ENCODE data around the gene PPP4R4. TPM values are rescaled to one million over a fixed set of nuclear protein-coding genes. Genes with fewer than 3 reads are reported as not detected.

PPP4R4 gene
- total and polyA plus RNA-seq, 2 of the 4 experiments (the other 2 are of a cell fraction) = 0.17 to 0.36 TPM

DNA sequence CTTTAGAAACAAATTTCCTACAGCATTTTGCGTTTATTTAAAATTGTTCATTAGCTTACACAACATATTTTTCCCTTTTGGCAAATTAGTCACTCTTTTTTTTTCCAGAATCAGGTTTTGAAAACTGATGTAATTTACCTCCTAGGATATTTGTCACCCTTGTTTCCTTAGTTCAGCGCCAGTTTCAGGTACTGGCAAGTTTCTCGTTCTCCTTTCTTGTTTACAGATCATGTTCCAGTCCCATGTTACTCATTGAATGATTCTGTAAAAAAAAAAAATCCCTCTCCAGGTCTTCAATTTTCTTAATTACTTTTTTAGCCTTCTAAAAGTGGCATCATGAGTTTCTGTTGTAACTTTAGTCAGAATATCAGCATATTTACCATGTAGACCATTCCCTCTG, 2.7 kb downstream of the PPP4R4 start:
- H2AK5ac ChIP-seq (ENCODE audit: low read depth, low read length) = no peak overlapping the region
- H3K14ac ChIP-seq (replicated peaks; ENCODE audit: low read depth, low read length) = no peak overlapping the region
- no peak overlapping the region for H2BK15ac ChIP-seq (ENCODE audit: low read depth, low read length)
- no peaks in the 10 kb centered on the region for H4K20me1 ChIP-seq (ENCODE audit: insufficient read depth, low read length)
- H2AFZ ChIP-seq (replicated peaks; ENCODE audit: low read length, poor library complexity) = no peak overlapping the region
- no peak overlapping the region for H3K23ac ChIP-seq (ENCODE audit: low read depth, low read length)
- H4K8ac ChIP-seq (ENCODE audit: low read depth in 2 of 2, low read length in 2 of 2) = no peak overlapping the region
- DNase-seq (no peak), ATAC-seq (ENCODE audit: low read depth) (no peak)
- H2AK9ac ChIP-seq (replicated peaks; ENCODE audit: low read depth, low read length, poor library complexity) = no peak overlapping the region
- no peak overlapping the region for H2BK5ac ChIP-seq (ENCODE audit: low read depth, low read length, poor library complexity, severe bottlenecking)
- no peaks in the 10 kb centered on the region for H3K79me1 ChIP-seq (ENCODE audit: low read depth in 1 of 2, low read length in 2 of 2)
- intact Hi-C loops (cut with micrococcal nuclease) = loop anchor here (2.0 kb wide), 1 partner anchor 40 kb away; no protein-coding TSS in a partner anchor
- no peaks in the 10 kb centered on the region for H3K9me1 ChIP-seq (ENCODE audit: insufficient read depth, low read length)
- TF ChIP-seq, protein P1, sequence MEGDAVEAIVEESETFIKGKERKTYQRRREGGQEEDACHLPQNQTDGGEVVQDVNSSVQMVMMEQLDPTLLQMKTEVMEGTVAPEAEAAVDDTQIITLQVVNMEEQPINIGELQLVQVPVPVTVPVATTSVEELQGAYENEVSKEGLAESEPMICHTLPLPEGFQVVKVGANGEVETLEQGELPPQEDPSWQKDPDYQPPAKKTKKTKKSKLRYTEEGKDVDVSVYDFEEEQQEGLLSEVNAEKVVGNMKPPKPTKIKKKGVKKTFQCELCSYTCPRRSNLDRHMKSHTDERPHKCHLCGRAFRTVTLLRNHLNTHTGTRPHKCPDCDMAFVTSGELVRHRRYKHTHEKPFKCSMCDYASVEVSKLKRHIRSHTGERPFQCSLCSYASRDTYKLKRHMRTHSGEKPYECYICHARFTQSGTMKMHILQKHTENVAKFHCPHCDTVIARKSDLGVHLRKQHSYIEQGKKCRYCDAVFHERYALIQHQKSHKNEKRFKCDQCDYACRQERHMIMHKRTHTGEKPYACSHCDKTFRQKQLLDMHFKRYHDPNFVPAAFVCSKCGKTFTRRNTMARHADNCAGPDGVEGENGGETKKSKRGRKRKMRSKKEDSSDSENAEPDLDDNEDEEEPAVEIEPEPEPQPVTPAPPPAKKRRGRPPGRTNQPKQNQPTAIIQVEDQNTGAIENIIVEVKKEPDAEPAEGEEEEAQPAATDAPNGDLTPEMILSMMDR (conservative IDR thresholded peaks at IDR 0.05; ENCODE audit: low read depth, low read length) = no peak
- TF ChIP-seq CEBPB (IDR thresholded peaks at IDR 0.05; ENCODE audit: low read depth, low read length) (no peak), NFE2L2 (IDR thresholded peaks at IDR 0.05; ENCODE audit: low read depth, low read length) (no peak), MAFK (IDR thresholded peaks at IDR 0.05; ENCODE audit: low read depth, low read length) (no peak), BHLHE40 (IDR thresholded peaks at IDR 0.05; ENCODE audit: low read depth, low read length) (no peak), RCOR1 (IDR thresholded peaks at IDR 0.05; ENCODE audit: insufficient replicate concordance, low read length) (no peak), RAD21 (IDR thresholded peaks at IDR 0.05; ENCODE audit: low read length) (no peak), RFX5 (IDR thresholded peaks at IDR 0.05; ENCODE audit: low read depth, low read length) (no peak), SMC3 (IDR thresholded peaks at IDR 0.05; ENCODE audit: low read depth, low read length) (no peak), MXI1 (IDR thresholded peaks at IDR 0.05; ENCODE audit: borderline replicate concordance, low read depth, low read length) (no peak), POLR2A (IDR thresholded peaks at IDR 0.05; ENCODE audit: low read depth, low read length) (no peak), FOS (IDR thresholded peaks at IDR 0.05; ENCODE audit: low read depth, low read length) (no peak), MAZ (IDR thresholded peaks at IDR 0.05; ENCODE audit: borderline replicate concordance, low read depth, low read length) (no peak), CHD1 (IDR thresholded peaks at IDR 0.05; ENCODE audit: low read depth, low read length) (no peak)
- TF ChIP-seq, protein P2, sequence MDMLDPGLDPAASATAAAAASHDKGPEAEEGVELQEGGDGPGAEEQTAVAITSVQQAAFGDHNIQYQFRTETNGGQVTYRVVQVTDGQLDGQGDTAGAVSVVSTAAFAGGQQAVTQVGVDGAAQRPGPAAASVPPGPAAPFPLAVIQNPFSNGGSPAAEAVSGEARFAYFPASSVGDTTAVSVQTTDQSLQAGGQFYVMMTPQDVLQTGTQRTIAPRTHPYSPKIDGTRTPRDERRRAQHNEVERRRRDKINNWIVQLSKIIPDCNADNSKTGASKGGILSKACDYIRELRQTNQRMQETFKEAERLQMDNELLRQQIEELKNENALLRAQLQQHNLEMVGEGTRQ (IDR thresholded peaks at IDR 0.05; ENCODE audit: low read depth, low read length) = no peak
- TF ChIP-seq, protein P3, sequence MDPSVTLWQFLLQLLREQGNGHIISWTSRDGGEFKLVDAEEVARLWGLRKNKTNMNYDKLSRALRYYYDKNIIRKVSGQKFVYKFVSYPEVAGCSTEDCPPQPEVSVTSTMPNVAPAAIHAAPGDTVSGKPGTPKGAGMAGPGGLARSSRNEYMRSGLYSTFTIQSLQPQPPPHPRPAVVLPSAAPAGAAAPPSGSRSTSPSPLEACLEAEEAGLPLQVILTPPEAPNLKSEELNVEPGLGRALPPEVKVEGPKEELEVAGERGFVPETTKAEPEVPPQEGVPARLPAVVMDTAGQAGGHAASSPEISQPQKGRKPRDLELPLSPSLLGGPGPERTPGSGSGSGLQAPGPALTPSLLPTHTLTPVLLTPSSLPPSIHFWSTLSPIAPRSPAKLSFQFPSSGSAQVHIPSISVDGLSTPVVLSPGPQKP (IDR thresholded peaks at IDR 0.05; ENCODE audit: borderline replicate concordance, low read depth, low read length) = no peak
- WGBS, 2 experiments (ENCODE audit: extremely low coverage in 2 of 2, insufficient read length in 1 of 2) = no CpG with 5 or more reads among the region's 3 CpGs
- no peak overlapping the region for H2BK20ac ChIP-seq (ENCODE audit: low read depth, low read length)
- no peak overlapping the region for H3K4ac ChIP-seq (ENCODE audit: low read depth, low read length)
- no peak overlapping the region for H3K56ac ChIP-seq (ENCODE audit: extremely low read depth, insufficient read depth, low read length)
- H3K9ac ChIP-seq (ENCODE audit: low read depth, low read length) = no peak overlapping the region
- H3K4me1 ChIP-seq (ENCODE audit: control insufficient read depth, insufficient read depth, low read length) = no peaks in the 10 kb centered on the region
- no peak overlapping the region for H2BK120ac ChIP-seq (ENCODE audit: low read depth, low read length)
- no peak overlapping the region for H3K18ac ChIP-seq (ENCODE audit: low read depth, low read length)
- dilution Hi-C loops (cut with HindIII; ENCODE audit: low sequenced_read_pairs, unreplicated experiment) = no loop called here
- BruUV-seq (replicated peaks) = no TSS peak
- peaks cover 24% of the 10 kb centered on the region for H3K27me3 ChIP-seq (ENCODE audit: control insufficient read depth, insufficient read depth, low read length)
- no peak overlapping the region for H4K5ac ChIP-seq (ENCODE audit: low read depth, low read length)
- no peak overlapping the region for H3K27ac ChIP-seq (ENCODE audit: insufficient read depth, low read length)
- H3K4me2 ChIP-seq (ENCODE audit: low read depth, low read length) = no peak overlapping the region
- H4K91ac ChIP-seq (ENCODE audit: insufficient read depth, low read depth, low read length) = no peak overlapping the region
- no peaks in the 10 kb centered on the region for H3K9me3 ChIP-seq (ENCODE audit: control insufficient read depth, insufficient read depth, low read length)
- H3K4me3 ChIP-seq (ENCODE audit: insufficient read depth, low read depth, low read length) = no peak overlapping the region
- no peaks in the 10 kb centered on the region for H3K36me3 ChIP-seq (ENCODE audit: control insufficient read depth, insufficient read depth, low read length)
- ChIA-PET POLR2A (ENCODE audit: unreplicated experiment) (no interaction called here), CTCF (no interaction called here)
- in situ Hi-C loops (cut with MboI; ENCODE audit: low sequenced_read_pairs) = no loop called here

All from IMR-90 (cell line).